Medulla oblongata (tissue), 1 donor: ENCODE data around the gene YBEY.

Experiments
- DNase-seq: peaks from one replicate; pipeline ENCODE4 v3.0.0-alpha.2; 2015; ENCODE audit errors: extremely low spot score

YBEY gene

GRCh38 chr21:46327711-46328110 lies 41.6 kb downstream of the YBEY start:
- DNase-seq: no peak

GRCh38 chr21:46328151-46328550 lies 42.0 kb downstream of the YBEY start:
- no peak for DNase-seq

GRCh38 chr21:46329796-46330195 lies 43.7 kb downstream of the YBEY start:
- no peak for DNase-seq

GRCh38 chr21:46334351-46335140 lies 48.4 kb downstream of the YBEY start:
- no peak for DNase-seq

- no peak for DNase-seq
Observed at GRCh38 chr21:46336603-46337002, 50.5 kb downstream of the YBEY start.

- no peak for DNase-seq
Observed at GRCh38 chr21:46340998-46341397, 54.9 kb downstream of the YBEY start.

- DNase-seq: no peak
Observed at GRCh38 chr21:46344219-46344915, 58.2 kb downstream of the YBEY start.

GRCh38 chr21:46345861-46346260 lies 59.7 kb downstream of the YBEY start:
- no peak for DNase-seq

GRCh38 chr21:46346296-46347202 lies 60.4 kb downstream of the YBEY start:
- DNase-seq: no peak

GRCh38 chr21:46347203-46347550 lies 61.0 kb downstream of the YBEY start:
- no peak for DNase-seq
